AG20443 (cell line): ENCODE data around the gene GSTM5.
"Not testable (repeated sequence)": the region's sequence is repeated elsewhere in the genome, so short reads cannot be mapped to it uniquely, and the experiment has no call there.

Source experiments
- DNase-seq: peaks from one replicate; pipeline ENCODE4 v3.0.0; 2012; ENCODE audit warnings: low spot score, mixed read lengths

GSTM5 gene

DNA sequence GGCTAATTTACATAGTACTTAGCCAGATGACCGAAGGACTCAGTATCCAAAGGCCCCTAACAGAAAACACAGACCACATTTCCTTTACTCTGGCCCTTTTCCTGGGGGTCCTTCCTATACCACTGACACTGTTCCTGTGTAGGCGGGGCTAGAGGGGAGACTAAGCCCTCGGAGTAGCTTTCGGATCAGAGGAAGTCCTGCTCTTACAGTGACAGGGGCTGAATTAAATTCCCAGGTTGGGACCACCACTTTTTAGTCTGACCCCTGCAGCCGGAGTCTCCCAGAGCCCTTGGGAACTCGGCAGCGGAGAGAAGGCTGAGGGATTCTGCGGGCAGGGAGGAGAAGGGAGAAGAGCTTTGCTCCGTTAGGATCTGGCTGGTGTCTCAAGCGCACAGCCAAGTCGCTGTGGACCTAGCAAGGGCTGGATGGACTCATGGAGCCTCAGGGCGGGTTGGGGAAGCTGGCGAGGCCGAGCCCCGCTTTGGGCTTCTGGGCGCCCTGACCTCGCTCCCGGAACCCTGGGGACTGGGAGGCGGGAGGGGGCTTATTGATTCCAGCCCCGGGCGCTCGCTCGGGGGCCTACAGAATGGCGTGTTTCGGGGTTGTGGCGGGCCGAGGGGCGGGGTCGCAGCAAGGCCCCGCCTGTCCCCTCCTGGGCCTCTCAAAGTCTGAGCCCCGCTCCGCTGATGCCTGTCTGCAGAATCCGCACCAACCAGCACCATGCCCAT lies at the start of gene GSTM5:
Gene GSTM5 (plus strand): TSS at position 659 of the 728 bp plus-strand sequence. CDS start 62 bp downstream, at position 721.
- DNase-seq, result peak; percentile 21

DNA sequence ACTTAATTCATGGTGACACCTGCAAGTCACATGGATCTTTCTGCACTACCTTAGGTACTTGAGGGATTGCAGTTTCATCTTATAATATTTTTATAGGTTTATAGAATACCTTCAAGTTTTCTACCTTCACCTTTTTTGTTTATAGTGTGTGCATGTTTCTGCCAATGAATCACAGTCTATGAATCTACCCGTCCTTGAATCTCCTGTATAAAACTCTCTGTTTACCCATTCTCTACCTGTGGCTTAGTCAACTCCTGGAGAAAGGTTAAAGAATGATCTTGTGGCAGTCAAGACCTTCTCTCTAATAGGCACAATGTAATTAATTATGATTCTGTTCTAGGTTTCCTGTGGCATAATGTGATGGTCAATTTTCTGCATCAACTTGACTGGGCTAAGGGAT lies 47.4 kb upstream of the GSTM5 start:
- no peak for DNase-seq

DNA sequence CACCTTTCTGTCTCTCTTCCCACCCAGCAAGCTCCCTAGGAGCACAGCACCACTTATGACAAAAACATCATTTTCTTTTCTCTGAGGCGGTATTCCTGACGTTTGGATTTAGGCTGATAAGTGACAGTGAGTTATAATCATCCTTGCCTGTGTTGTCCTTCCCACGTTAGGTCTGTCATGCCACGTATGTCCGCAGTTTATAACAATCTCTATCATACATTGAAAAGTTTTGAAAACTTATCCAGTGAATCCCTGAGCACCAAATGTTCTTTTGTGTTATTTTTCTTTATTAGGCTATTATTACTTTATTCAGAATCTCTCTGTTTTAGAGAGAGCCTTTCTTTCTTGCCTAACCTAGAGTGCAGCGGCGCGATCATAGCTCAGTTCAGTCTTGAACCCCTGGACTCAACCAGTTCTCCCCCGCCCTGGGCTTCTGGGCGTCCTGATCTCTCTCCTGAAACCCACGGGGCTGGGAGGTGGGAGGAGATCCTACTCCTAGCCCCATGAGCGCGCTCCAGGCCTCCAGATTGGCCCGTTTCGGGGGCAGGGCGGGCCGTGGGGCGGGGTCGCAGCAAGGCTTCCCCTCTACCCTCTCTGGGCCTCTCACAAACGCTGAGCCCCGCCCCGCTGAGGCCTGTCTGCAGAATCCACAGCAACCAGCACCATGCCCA lies 44.5 kb upstream of the GSTM5 start, which contains the start of gene GSTM2:
Gene GSTM2 (plus strand): TSS at position 606 of the 671 bp plus-strand sequence. CDS start 59 bp downstream, at position 665.
- DNase-seq, result peak; percentile 96

DNA sequence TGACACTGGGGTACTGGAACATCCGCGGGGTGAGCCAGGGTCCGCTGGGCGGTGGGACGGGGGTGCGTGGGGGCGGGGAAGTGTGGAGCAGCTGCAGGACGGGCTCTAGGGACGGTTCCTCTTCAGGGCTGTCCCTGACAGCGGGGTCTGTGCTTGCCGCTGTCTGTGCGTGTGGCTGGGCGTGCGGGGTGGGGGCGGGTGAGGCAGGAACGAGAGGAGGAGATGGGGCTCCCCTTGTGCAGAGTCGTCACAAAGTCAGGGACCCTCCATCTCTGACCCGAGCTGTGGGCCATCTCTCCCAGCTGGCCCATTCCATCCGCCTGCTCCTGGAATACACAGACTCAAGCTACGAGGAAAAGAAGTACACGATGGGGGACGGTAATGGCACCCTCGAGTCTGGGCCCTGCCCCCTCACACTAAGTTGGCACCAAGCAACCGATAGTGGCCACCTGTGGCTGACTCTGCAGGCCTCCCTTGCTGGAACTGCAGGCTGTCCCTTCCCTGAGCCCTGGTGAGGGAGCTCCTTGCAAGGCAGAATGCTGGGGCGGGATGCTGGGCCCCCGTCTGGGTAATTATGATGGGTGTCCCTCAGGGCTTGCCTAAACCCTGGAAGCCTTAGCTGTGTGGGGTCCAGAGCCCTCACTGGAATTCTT lies 43.8 kb upstream of the GSTM5 start:
- DNase-seq, result no peak

DNA sequence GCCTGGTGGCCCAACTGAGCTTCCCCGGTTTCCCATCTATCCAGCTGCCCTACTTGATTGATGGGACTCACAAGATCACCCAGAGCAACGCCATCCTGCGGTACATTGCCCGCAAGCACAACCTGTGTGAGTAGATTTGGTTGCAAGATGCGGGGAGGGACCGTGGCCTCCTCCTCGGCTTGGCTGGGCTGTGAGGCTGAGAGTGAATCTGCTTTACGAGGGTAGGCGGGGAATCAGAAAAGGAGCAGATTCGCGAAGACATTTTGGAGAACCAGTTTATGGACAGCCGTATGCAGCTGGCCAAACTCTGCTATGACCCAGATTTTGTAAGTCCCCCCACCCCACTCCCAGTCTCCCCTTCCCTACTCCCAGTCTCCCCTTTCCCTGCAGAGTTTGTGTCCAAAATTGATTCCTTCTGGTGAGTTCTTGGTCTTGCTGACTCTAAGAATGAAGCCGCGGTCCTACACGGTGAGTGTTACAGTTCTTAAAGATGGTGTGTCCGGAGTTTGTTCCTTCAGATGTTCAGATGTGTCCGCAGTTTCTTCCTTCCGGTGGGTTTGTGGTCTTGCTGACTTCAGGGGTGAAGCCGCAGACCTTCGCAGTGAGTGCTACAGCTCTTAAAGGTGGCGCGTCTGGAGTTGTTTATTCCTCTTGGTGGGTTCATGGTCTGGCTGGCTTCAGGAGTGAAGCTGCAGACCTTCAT lies 42.7 kb upstream of the GSTM5 start:
- no peak for DNase-seq

DNA sequence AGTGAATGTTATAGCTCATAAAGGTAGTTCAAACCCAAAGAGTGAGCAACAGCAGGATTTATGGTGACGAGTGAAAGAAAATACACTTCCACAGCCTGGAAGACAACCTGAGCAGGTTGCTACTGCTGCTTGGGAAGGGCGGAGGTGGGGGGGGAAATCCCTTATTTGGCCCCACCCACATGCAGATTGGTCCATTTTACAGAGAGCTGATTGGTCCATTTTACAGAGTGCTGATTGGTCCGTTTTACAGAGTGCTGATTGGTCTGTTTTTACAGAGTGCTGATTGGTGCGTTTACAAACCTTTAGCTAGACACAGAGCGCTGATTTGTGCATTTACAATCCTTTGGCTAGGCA lies 42.1 kb upstream of the GSTM5 start:
- DNase-seq, result not testable (repeated sequence)

DNA sequence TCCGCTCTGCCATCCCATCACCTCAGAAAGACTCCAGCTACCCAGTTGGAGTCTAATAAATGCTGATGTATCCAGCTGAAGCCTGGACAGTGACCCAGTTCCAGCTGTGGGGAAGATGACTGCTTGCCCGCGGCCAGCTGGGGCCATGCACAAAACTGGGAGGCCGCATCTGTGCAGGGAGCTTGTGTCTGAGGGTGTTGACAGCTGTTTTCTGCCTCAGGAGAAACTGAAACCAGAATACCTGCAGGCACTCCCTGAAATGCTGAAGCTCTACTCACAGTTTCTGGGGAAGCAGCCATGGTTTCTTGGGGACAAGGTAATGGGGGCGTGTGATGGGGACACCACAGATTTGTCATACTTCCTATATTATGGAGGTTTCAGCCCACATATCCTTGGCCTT lies 41.0 kb upstream of the GSTM5 start:
- DNase-seq, result no peak

DNA sequence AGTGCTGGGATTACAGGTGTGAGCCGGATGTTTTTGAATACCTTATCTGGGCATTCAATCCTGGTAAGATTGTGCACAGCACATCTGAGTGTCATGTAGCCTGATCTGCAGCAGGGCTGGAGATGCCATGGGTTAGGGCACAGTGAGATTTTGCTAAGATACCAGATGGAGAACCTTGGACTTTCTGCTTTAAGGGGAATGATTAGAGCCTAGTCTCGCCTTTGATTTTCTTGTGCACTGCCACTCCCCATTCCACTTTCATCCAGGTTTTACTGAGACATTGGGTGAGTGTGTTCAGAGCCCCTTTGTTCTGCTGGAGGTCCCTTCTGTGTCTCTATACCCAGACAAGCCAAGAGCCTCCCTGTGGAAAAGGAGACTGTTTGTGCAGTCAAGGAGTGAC lies 38.2 kb upstream of the GSTM5 start:
- DNase-seq, result not testable (repeated sequence)

DNA sequence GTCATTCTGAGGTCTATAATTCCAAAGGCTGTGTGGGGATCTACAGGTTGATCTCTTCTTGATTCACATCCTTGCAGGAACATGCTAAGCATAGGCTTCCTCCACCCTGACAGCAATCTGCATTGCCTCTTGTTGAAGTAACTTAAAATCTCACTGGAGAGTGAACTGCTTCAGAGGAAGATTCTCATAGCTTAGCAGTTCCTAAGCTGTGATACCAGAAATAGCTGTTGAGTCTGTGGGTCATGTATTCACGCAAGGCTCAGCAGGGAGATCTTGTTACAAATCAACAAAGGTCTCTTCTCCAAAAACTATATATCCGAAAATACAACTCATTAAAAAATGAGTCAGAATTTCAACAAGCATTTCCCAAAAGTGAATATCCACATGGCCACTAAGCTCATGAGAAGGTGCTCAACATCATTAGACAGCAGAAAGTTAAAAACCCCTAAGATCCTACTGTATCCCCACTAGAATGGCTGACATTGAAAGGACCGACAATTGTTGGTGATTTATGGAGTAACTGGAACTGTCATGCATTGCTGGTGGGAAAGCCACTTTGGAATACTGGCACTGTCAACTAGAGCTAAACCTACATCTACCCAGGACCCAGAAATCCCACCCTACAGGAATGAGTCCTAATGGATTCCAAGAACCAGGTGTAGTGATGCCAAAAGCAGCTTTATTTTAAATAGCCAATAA lies 35.2 kb upstream of the GSTM5 start:
- not testable (repeated sequence) for DNase-seq

DNA sequence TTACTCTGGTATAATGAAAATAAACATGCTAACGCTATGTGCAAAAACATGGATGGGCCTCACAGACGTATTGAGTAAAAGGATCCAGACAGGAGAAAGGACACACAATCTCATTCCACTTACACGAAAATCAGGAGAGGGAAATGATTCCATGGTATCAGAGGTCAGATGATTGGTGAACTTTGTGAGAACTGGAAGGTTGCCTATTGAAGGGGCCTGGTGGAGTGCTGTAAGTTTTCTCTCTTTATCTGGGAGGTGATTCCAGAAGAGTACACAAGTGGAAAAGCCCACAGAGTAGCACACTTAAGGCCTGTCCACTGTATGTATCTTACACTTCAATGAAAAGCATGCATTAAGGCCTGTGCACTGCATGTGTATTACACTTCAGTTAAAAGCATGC lies 34.6 kb upstream of the GSTM5 start:
- no peak for DNase-seq

DNA sequence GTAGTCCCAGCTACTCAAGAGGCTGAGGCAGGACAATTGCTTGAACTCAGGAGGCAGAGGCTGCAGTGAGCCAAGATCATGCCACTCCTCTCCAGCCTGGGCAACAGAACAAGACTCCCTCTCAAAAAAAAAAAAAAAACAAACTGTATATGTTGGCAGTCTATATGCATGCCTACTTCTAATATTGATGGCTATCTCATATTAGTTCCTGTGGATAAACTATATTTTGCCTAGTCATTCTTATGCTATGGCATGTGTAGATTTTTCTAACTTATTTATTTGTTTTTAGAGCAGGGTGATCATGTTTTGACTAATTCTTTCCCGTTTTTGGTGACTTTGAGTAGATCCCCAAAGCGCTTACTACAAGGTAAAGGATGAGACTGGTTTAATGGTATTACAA lies 33.4 kb upstream of the GSTM5 start:
- not testable (repeated sequence) for DNase-seq

DNA sequence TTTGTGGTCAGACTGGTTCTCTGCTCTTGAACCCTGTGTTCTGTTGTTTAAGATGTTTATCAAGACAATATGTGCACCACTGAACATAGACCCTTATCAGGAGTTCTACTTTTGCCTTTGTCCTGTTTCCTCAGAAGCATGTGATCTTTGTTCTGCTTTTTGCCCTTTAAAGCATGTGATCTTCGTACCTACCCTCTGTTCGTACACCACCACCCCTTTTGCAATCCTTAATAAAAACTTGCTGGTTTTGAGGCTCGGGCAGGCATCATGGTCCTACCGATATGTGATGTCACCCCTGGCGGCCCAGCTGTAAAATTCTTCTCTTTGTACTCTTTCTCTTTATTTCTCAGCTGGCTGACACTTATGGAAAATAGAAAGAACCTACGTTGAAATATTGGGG lies 27.3 kb upstream of the GSTM5 start:
- DNase-seq, result not testable (repeated sequence)

DNA sequence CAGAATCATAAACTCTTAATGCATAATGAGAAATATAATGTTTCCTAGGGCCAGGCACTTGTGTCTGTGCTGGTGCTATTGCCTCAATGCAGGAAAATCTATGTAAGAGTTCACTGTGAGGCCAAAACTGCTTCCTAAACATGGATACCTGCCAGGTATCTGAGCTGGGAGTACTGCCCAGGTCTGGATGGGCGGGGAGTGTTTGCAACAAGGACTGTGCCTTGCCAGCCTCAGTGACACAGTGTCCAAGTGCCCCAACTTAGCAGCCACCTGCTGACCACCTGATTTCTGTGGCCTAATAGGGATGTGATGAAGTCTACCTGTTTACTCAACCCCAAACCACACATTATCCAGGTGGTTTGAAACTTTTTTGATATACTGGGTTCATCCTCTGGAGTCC lies 26.7 kb upstream of the GSTM5 start:
- not testable (repeated sequence) for DNase-seq

DNA sequence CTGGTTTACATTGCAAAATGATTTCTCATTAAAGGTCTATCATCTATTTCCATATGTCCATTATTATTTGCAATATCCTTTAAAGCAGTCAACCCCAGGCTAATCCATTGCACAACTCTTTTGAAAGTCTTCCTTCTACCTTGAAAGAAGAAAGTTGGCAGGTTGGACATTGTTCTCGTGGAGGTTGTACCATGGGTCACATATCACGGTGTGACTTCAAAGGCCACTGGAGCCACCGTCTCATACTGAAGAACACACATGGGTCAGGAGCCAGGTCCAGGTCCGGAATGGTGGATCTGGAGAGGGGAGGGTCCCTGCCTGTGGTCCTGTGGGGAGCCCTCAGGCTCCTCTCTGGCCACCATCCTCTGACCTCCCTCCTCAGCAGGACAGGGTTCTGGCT lies 26.2 kb upstream of the GSTM5 start:
- not testable (repeated sequence) for DNase-seq

DNA sequence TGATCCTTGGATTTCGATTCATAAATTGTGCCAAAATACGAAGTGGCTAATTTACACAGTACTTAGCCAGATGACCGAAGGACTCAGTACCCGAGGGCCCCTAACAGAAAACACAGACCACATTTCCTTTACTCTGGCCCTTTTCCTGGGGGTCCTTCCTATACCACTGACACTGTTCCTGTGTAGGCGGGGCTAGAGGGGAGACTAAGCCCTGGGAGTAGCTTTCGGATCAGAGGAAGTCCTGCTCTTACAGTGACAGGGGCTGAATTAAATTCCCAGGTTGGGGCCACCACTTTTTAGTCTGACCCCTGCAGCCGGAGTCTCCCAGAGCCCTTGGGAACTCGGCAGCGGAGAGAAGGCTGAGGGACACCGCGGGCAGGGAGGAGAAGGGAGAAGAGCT lies 24.9 kb upstream of the GSTM5 start:
- DNase-seq, result not testable (repeated sequence)

DNA sequence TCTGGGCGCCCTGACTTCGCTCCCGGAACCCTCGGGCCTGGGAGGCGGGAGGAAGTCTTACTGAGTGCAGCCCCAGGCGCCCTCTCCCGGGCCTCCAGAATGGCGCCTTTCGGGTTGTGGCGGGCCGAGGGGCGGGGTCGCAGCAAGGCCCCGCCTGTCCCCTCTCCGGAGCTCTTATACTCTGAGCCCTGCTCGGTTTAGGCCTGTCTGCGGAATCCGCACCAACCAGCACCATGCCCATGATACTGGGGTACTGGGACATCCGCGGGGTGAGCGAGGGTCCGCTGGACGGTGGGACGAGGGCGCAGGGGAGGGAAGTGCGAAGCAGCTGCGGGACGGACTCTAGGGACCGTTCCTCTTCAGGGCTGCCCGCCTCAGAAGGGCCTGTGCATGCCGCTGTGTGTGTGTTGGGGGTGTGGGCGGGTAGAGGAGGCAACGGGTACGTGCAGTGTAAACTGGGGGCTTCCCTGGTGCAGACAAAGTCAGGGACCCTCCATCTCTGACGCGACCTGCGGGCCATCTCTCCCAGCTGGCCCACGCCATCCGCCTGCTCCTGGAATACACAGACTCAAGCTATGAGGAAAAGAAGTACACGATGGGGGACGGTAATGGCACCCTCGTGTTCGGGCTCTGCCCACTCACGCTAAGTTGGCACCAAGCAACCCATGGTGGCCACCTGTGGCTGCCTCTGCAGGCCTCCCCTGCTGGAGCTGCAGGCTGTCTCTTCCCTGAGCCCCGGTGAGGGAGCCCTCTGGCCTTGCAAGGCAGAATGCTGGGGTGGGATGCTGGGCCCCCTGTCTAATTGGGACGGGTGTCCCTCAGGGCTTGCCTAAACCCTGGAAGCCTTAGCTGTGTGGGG lies 24.2 kb upstream of the GSTM5 start, which contains the start of gene GSTM1:
Gene GSTM1 (plus strand): TSS at position 177 of the 859 bp plus-strand sequence. CDS start 57 bp downstream, at position 234.
- DNase-seq, result no peak

DNA sequence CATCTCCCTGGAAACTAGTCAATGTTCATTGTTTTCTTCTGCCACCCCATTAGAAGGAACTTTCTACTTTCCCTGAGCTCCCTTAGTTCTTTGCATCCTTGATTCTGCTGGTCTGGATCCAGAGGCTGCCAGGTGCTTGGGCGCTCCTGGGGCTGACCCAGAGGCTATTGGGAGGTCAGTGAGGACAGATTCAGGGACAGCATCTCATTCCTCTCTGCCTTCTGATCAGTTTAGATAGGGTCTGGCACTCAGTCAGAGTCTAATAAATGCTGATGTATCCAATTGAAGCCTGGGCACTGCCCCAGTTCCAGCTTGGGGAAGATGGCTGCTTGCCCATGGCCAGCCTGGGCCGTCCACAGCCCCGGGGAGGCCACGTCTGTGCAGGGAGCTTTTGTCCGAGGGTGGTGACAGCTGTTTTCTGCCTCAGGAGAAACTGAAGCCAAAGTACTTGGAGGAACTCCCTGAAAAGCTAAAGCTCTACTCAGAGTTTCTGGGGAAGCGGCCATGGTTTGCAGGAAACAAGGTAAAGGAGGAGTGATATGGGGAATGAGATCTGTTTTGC lies 22.1 kb upstream of the GSTM5 start:
- no peak for DNase-seq

DNA sequence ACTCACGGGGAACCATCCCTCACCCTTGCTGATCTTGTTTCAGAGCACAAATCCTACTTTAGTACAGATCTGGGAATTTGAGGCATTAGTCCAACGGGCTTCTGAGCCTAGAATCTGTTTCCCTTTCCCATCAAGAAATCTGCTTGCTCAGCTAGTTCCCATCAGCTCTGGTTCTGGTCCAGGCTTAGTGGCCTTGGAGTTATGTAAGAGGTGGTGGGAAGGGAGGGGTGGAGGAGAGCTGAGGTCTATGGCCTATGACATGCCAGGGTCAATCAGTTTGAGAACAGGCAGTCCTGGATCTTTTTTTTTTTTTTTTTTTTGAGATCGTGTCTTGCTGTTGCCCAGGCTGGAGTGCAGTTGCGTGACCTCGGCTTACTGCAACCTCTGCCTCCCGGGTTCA lies 20.3 kb upstream of the GSTM5 start:
- no peak for DNase-seq

DNA sequence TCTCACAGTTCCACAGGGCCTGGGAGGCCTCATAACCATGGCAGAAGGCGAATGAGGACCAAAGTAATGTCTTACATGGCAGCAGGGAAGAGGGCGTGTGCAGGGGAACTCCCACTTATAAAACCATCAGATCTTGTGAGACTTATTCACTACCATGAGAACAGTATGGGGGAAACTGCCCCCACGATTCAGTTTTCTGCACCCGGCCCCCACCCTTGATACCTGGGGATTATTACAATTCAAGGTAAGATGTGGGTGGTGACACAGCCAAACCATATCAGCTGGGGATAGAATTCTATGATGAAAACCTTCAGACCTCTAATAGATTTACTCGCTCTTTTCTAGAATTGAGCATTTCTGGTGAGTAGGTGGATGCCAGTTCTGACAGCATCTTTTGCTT lies 17.7 kb upstream of the GSTM5 start:
- DNase-seq, result not testable (repeated sequence)

DNA sequence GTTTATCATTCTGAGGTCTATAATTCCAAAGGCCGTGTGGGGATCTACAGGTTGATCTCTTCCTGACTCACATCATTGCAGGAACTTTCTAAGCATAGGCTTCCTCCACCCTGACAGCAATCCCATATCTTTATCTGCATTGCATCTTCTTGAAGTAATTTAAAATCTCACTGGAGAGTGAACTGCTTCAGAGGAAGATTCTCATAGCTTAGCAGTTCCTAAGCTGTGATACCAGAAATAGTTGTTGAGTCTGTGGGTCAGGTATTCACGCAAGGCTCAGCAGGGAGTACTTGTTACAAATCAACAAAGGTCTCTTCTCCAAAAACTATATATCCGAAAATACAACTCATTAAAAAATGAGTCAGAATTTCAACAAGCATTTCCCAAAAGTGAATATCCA lies 16.9 kb upstream of the GSTM5 start:
- not testable (repeated sequence) for DNase-seq
